SU-DHL-6 (cell line): ENCODE results near the gene GOLGA1.

Source experiments
- H2AFZ ChIP-seq: fragments of 200-600 bp; sonication (generic); 2 replicates; pipeline ENCODE4 v1.6.1; 2014; ENCODE audit warnings: low read depth, mild to moderate bottlenecking, moderate library complexity, mixed read lengths, antibody characterized with exemption, low read length; ENCODE audit not compliant: severe bottlenecking
- H3F3A ChIP-seq: fragments of 200-600 bp; shearing (Covaris generic); 2 replicates; pipeline ENCODE4 v1.6.0; 2016; ENCODE audit warnings: antibody characterized with exemption, mild to moderate bottlenecking; ENCODE audit not compliant: insufficient read depth
- H3K27ac ChIP-seq: fragments of 200-600 bp; sonication (generic); 2 replicates; pipeline ENCODE4 v1.5.1; 2016; ENCODE audit warnings: low read depth, mild to moderate bottlenecking, low read length, moderate library complexity, mixed read lengths
- H3K27me3 ChIP-seq: fragments of 200-600 bp; sonication (generic), shearing (Covaris generic); 2 replicates; pipeline ENCODE4 v1.6.0; 2014; ENCODE audit warnings: mild to moderate bottlenecking, low read length
- H3K36me3 ChIP-seq: fragments of 200-600 bp; sonication (generic); 2 replicates; pipeline ENCODE4 v1.6.1; 2014; ENCODE audit warnings: mild to moderate bottlenecking, low read length, mixed read lengths
- H3K4me2 ChIP-seq: fragments of 300-600, 200-600 bp; shearing (Covaris generic), sonication (generic); 2 replicates; pipeline ENCODE4 v1.6.0; 2014; ENCODE audit warnings: low read length, low read depth, mild to moderate bottlenecking; ENCODE audit not compliant: poor library complexity, severe bottlenecking
- H3K4me3 ChIP-seq: fragments of 200-600 bp; sonication (generic); 2 replicates; pipeline ENCODE4 v1.5.1; 2014; ENCODE audit warnings: antibody characterized with exemption, low read length, mild to moderate bottlenecking, mixed read lengths; ENCODE audit not compliant: insufficient read depth, poor library complexity, severe bottlenecking
- H3K79me2 ChIP-seq: fragments of 200-600 bp; sonication (generic); 2 replicates; pipeline ENCODE4 v1.6.1; 2014; ENCODE audit warnings: mild to moderate bottlenecking, low read length, moderate library complexity; ENCODE audit not compliant: insufficient read depth
- H3K9ac ChIP-seq: fragments of 200-600 bp; sonication (generic); 2 replicates; pipeline ENCODE4 v1.7.0; 2014; ENCODE audit warnings: mild to moderate bottlenecking, low read length
- H3K9me2 ChIP-seq: fragments of 200-600 bp; sonication (generic); replicated peaks from 2 replicates; pipeline ENCODE4 v1.6.1; 2014; ENCODE audit warnings: low read length; ENCODE audit not compliant: insufficient read depth
- H3K9me3 ChIP-seq: fragments of 200-600 bp; sonication (generic); 2 replicates; pipeline ENCODE4 v1.6.1; 2014; ENCODE audit warnings: low read length, mixed read lengths; ENCODE audit not compliant: insufficient read depth
- H4K20me1 ChIP-seq: fragments of 200-600 bp; sonication (generic); 2 replicates; pipeline ENCODE4 v1.6.1; 2014; ENCODE audit warnings: low read depth, mild to moderate bottlenecking, antibody characterized with exemption, low read length, moderate library complexity, mixed read lengths
- EZH2phosphoT487 ChIP-seq: fragments of 200-600 bp; sonication (generic), shearing (Covaris generic); conservative IDR thresholded peaks from 2 replicates; pipeline ENCODE4 v1.6.1; 2018; ENCODE audit warnings: mild to moderate bottlenecking, antibody characterized with exemption, low read length, moderate library complexity, mixed read lengths
- TF ChIP-seq, protein P1 (sequence below): fragments of 200-600 bp; sonication (generic); IDR thresholded peaks from one replicate; pipeline ENCODE4 v1.5.1; 2017; ENCODE audit warnings: antibody characterized with exemption, mild to moderate bottlenecking, low read length, moderate library complexity; ENCODE audit not compliant: insufficient read depth, poor library complexity, severe bottlenecking

Gene GOLGA1

DNA sequence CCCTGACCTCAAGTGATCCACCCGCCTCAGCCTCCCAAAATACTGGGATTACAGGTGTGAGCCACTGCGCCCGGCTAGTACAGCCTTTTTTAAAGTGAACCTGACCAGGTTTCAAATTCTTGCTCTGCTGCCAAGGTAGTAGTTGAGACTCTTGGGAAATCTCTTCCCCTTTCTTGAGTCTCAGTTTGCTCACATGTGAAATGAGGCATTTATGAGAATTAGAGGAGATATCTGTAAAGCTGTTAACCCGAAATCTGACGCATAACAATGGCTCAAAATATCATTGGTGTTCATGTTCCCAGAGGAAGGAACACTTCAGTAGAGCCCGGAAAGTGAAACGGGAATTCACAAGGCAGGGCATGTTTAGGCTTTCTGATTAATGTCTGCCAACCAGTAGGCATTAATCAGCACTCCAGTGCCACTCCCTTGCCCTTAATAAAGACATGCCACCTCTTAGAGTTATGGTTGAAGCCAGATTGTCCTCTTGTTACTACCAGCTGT, 77.5 kb downstream of the GOLGA1 start:
- peak overlapping the region; percentile 93 for H3K9ac ChIP-seq
- peaks cover 14% of the 10 kb centered on the region for H3K36me3 ChIP-seq
- peak overlapping the region; percentile 74 for H3K4me3 ChIP-seq
- peaks cover 57% of the 10 kb centered on the region for H3F3A ChIP-seq
- peak overlapping the region; percentile 94 for H3K4me2 ChIP-seq
- H3K9me3 ChIP-seq: no peaks in the 10 kb centered on the region
- H3K79me2 ChIP-seq: peaks cover 40% of the 10 kb centered on the region
- H4K20me1 ChIP-seq: peaks cover 24% of the 10 kb centered on the region; the same call in 1 of the 2 replicates
- no peaks in the 10 kb centered on the region for H3K27me3 ChIP-seq
- TF ChIP-seq, protein P1, sequence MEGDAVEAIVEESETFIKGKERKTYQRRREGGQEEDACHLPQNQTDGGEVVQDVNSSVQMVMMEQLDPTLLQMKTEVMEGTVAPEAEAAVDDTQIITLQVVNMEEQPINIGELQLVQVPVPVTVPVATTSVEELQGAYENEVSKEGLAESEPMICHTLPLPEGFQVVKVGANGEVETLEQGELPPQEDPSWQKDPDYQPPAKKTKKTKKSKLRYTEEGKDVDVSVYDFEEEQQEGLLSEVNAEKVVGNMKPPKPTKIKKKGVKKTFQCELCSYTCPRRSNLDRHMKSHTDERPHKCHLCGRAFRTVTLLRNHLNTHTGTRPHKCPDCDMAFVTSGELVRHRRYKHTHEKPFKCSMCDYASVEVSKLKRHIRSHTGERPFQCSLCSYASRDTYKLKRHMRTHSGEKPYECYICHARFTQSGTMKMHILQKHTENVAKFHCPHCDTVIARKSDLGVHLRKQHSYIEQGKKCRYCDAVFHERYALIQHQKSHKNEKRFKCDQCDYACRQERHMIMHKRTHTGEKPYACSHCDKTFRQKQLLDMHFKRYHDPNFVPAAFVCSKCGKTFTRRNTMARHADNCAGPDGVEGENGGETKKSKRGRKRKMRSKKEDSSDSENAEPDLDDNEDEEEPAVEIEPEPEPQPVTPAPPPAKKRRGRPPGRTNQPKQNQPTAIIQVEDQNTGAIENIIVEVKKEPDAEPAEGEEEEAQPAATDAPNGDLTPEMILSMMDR: no peak
- TF ChIP-seq EZH2phosphoT487: no peak
- no peaks in the 10 kb centered on the region for H3K9me2 ChIP-seq
- H3K27ac ChIP-seq: peak overlapping the region; percentile 53
- no peak overlapping the region for H2AFZ ChIP-seq

DNA sequence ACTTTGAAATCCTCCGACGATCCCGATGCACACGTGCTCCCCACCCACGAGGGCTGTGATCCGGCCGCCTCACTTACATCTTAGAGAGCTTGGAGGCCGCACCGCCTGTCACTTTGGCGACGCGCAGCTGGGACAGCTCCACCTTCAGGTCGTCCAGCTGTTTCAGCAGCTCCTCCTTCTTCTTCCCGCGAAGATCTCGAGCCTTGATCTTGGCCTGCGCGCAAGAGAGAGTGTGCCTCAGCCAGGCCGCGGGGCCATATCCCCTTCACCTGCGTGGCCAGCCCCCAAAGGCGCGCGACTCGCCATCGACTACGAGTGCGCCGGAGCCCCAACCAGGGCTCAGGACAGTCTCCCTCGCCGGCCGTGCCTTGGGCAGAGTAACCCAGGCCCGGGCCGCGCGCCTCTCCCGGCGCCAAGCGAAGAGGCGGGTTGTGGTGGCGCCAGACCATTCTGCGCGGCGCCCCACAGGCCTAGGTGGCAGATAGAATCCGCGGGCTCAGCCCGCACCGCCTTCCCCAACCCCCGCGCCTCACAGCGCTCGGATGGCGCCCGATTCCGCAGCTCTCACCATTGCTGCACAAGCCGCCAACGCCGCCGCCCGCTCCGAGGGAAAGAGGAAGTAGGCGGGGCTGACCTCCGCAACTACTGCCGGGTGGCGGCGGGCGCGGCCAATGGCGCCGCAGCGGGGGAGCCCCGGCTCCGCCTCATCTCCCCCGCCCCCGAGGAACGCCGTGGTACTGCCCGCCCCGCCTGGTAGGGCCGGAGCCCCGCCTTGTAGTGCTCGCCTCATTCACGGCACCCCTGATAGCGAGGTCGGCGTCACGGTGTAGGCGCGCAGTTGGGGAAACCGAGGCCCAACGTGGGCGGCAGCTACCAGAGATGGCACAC, 79.3 kb downstream of the GOLGA1 start, which contains the start of the genes ARPC5L and RPL35:
Gene ARPC5L, plus strand, starts transcription at position 789 of the 888 bp plus-strand sequence. CDS start 7,161 bp downstream, outside the sequence.
Gene RPL35, minus strand, starts transcription at position 616 of the 888 bp plus-strand sequence. Its CDS starts 45 bp downstream, at position 571.
- H3K9ac ChIP-seq: peak within 1 kb of the TSS; percentile 93
- H3K27ac ChIP-seq: peak within 1 kb of the TSS; percentile 88
- no peaks in the 10 kb centered on the region for H3K27me3 ChIP-seq
- peaks cover 24% of the 10 kb centered on the region; the same call in 1 of the 2 replicates for H4K20me1 ChIP-seq
- no peaks in the 10 kb centered on the region for H3K9me2 ChIP-seq
- no peak for TF ChIP-seq EZH2phosphoT487
- TF ChIP-seq, protein P1: peak; percentile 22
- H3K36me3 ChIP-seq: peaks cover 14% of the 10 kb centered on the region
- H3K79me2 ChIP-seq: peaks cover 28% of the 10 kb centered on the region
- H3K4me2 ChIP-seq: peak within 1 kb of the TSS; percentile 94
- H3K4me3 ChIP-seq: peak within 1 kb of the TSS; percentile 74
- peak within 1 kb of the TSS; percentile 81 for H2AFZ ChIP-seq
- H3F3A ChIP-seq: peaks cover 46% of the 10 kb centered on the region
- no peaks in the 10 kb centered on the region for H3K9me3 ChIP-seq

DNA sequence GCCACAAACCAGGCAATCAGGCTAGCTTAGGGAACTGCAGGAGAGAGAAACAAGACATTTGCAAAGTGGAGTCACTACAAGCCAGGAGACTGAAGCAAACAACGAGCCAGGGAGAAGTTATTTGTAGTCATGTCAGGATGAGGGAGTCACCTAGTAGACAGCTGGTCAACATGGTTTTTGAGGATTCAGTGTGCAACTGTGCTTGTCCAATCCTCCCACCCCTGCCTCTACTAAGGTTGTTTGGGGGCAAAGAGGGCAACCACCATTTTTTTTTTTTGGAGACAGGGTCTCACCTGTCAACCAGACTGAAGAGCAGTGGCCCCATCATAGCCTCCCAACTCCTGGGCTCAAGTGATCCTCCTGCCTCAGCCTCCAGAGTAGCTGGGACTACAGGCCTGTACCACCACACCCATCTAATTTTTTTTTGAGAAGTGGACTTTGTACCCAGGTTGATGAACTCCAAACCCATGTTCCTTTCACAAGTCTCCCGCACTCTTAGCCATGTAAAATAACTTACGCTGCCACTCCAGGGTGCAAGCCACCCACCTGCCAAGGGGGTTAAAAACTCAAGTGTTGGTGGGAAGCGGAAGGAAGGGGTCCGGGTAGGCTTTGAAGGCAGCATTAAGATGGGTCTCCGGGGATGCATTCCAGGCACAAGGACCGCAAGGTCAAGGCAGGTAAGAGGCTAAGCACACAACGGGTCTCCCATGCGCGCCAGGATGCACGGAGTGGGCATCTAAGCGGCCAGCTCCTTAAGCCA, 80.1 kb downstream of the GOLGA1 start:
- Histone ChIP-seq H3F3A (peaks cover 51% of the 10 kb centered on the region), H3K4me2 (peak overlapping the region; percentile 76), H3K36me3 (peaks cover 14% of the 10 kb centered on the region), H3K4me3 (peak overlapping the region; percentile 74), H3K9ac (peak overlapping the region; percentile 93), H4K20me1 (peaks cover 24% of the 10 kb centered on the region; the same call in 1 of the 2 replicates), H2AFZ (no peak overlapping the region), H3K27ac (peak overlapping the region; percentile 88; the same call in 1 of the 2 replicates), H3K9me2 (no peaks in the 10 kb centered on the region), H3K9me3 (no peaks in the 10 kb centered on the region), H3K27me3 (no peaks in the 10 kb centered on the region), H3K79me2 (peaks cover 28% of the 10 kb centered on the region)
- no peak for TF ChIP-seq EZH2phosphoT487
